GM21515 (cell line): ENCODE results near the gene FLYWCH1.

Source experiments
- ATAC-seq: cut with Tn5 transposase; IDR thresholded peaks from one replicate; pipeline ENCODE4 v1.9.1; 2021; ENCODE audit not compliant: unreplicated experiment

The FLYWCH1 gene

DNA sequence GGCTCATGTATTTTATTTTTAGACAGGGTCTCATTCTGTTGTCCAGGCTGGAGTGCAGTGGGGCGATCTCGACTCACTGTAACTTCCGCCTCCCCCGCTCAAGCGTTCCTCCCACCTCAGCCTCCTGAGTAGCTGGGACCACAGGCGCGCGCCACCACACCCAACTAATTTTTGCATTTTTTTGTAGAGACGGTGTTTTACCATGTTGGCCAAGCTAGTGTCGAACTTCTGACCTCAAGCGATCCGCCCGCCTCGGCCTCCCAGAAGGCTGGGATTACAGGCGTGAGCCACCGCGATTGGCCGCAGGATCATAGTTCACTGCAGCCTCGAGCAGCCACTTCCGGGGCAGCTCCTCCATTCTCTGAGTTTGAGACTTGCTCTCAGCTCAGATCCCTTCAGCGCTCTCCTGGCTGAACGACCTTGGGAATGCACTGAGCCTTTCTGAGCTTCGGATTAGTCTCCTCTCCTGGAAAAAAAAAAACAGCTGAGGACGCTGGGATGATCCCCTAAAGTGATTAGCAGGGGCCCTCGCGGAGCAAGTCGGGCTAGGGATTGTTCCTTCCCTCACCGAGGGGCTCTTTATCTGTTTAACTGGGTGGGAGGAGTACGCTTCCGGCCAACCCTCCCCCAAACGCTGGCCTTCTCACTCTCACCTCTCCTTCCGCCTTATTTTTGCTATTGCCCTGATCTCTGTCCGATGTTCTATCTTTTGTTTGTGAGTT lies 69.6 kb downstream of the FLYWCH1 start:
- no peak for ATAC-seq

- no peak for ATAC-seq
Observed at GRCh38 chr16:2981899-2982250, 70.1 kb downstream of the FLYWCH1 start.

- ATAC-seq, result no peak
Observed at GRCh38 chr16:2982402-2982801, 70.7 kb downstream of the FLYWCH1 start.

DNA sequence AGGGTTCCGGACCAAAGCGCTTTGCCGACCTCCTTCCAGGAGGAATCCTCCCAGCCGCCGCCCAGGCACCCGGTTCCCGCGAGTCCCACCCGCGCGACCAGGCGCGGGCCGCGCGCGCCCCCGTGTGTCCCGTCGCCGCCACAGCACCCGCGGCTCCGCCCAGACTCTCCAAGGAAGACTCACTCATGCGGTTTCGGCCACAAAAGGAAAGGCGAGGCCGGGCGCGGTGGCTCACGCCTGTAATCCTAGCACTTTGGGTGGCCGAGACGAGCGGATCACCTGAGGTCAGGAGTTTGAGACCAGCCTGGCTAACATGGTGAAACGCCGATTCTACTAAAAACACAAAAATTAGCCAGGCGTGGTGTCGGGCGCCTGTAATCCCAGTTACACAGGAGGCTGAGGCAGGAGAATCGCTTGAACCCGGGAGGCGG lies 72.0 kb downstream of the FLYWCH1 start:
- no peak for ATAC-seq

GRCh38 chr16:2985462-2985861 lies 73.7 kb downstream of the FLYWCH1 start:
- no peak for ATAC-seq

- no peak for ATAC-seq
Observed at GRCh38 chr16:2985893-2986355, 74.2 kb downstream of the FLYWCH1 start.

- no peak for ATAC-seq
Observed at GRCh38 chr16:2986623-2987188, 75.0 kb downstream of the FLYWCH1 start.

DNA sequence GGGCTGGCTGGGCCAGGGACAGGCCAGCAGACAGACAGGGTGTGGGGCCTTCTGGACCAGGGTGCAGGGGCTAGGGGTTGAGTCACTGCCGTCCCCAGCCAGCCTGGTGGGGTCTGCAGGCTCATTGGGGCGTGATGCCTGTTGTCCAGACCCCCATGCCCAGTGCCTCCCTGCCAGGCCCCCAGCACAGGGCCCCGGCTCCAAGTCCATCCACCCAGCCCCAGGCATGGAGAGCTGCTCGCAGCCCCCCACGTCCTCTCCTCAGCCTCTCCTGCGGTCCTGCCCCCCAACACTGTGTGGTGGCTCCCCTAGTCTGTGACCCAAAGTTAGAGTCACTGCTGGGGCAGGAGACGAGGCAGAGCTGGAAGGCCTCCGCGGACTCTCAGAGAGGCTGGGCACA lies 75.6 kb downstream of the FLYWCH1 start:
- ATAC-seq, result no peak

- ATAC-seq, result no peak
Observed at GRCh38 chr16:2987833-2988232, 76.1 kb downstream of the FLYWCH1 start.

DNA sequence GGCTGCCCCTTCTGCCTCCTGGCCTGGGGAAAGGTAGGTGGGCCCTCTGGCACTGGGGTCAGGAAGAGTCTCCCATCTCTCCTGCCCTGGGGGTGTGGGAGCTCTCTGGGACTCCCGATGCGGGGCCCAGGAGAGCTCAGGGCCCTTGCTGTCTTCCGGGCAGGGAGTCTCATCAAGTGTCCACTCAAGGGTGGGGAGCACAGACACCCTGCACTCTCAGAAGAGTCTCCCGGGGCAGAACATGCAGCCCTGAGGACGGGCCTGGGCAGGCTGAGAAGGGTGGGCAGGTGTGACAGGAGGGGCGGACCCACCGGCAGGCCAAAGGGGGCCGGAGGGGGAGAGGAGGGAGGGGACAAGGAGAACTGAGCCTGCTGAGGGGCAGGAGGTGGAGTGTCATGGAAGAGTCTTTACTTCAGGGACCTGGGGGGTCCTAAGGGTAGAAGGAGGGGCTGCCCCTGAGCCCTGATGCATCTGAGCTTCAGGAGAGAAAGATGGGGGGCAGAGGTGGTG lies 76.9 kb downstream of the FLYWCH1 start:
- ATAC-seq, result no peak

DNA sequence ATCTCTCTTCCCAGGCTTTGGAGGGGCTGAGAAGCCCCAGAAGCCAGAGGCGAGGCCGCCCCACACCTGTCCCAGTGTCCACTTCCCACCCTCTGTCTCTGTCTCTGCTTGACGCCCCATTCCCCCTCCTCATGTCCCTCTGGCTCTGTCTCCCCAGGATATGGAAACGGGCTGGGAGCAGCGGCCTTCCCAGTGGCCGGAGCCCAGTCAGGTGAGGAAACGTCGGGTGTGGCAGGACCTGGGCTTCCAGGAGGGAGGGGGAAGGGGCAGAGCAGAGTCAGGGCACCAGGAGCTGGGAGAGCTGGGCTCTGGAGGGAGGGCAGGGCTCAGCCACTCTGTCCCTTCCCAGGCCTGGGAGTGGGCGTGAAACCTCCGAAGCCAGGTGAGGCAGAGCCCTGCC lies 79.2 kb downstream of the FLYWCH1 start:
- no peak for ATAC-seq

DNA sequence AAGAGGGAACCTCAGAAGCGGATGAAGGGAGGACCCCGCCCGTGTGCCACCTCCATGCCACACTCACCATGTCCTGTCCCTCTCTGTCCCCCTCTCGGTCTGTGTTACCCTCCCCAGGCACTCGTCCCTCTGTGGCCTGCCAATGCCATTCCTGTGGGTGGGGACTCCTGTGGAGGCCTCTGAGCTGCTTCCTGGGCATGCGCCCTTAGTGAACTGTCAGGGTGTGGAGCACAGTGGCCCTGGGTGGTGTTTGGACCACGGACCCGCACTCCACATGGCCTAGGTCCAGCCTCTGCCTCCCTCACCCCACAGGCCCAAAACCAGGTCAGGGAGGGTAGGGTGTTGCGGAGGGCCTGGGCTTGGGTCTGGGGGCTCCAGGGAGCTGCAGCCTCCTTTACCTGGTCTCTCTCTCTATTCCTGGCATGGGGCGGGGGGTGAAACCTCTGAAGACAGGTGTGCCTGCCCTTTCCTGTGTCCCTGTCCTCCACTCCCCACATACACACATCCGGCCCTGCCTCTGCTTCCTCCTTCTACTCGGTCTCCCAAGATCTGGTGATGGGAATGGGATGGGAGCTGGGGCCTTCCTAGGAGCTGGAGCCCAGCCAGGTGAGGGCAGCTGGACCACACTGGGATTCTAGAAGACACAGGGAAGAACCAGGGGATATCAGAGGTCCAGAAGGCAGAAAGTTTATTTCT lies 80.0 kb downstream of the FLYWCH1 start:
- no peak for ATAC-seq

GRCh38 chr16:2992383-2993081 lies 80.8 kb downstream of the FLYWCH1 start:
- ATAC-seq, result no peak

GRCh38 chr16:2996298-2996697 lies 84.6 kb downstream of the FLYWCH1 start:
- ATAC-seq, result no peak

GRCh38 chr16:2999929-3000328 lies 88.2 kb downstream of the FLYWCH1 start:
- no peak for ATAC-seq

GRCh38 chr16:3000540-3000939 lies 88.8 kb downstream of the FLYWCH1 start:
- ATAC-seq, result no peak
